Trophoblast cell (in vitro differentiated cells and primary cell): ENCODE results near the gene LZTFL1.

Experiments used
- DNase-seq, 2 donors: peaks; one replicate each; pipeline ENCODE4 v3.0.0-alpha.2; 2016
- H2AFZ ChIP-seq: 2 replicates; pipeline ENCODE4 v1.6.1; 2013; ENCODE audit warnings: low read length, moderate library complexity, mild to moderate bottlenecking; ENCODE audit not compliant: insufficient read depth, poor library complexity
- H2AK5ac ChIP-seq: 2 replicates; pipeline ENCODE4 v1.6.1; 2013; ENCODE audit warnings: mild to moderate bottlenecking, low read length
- H2BK120ac ChIP-seq: 2 replicates; pipeline ENCODE4 v1.6.1; 2013; ENCODE audit warnings: low read length, mild to moderate bottlenecking, moderate library complexity; ENCODE audit not compliant: insufficient read depth, poor library complexity
- H2BK12ac ChIP-seq: 2 replicates; pipeline ENCODE4 v1.6.1; 2013; ENCODE audit warnings: mild to moderate bottlenecking, low read length, moderate library complexity
- H2BK5ac ChIP-seq: 2 replicates; pipeline ENCODE4 v1.6.1; 2013; ENCODE audit warnings: low read length, low read depth, moderate library complexity, mild to moderate bottlenecking; ENCODE audit not compliant: poor library complexity
- H3K14ac ChIP-seq: 2 replicates; pipeline ENCODE4 v1.6.1; 2013; ENCODE audit warnings: mild to moderate bottlenecking, low read length
- H3K18ac ChIP-seq: 2 replicates; pipeline ENCODE4 v1.6.1; 2013; ENCODE audit warnings: mild to moderate bottlenecking, low read length
- H3K23ac ChIP-seq: 2 replicates; pipeline ENCODE4 v1.6.1; 2013; ENCODE audit warnings: low read length
- H3K27ac ChIP-seq: 2 replicates; pipeline ENCODE4 v1.5.1; 2013; ENCODE audit warnings: low read depth, mild to moderate bottlenecking, inconsistent platforms, low read length, moderate library complexity
- H3K27me3 ChIP-seq: 2 replicates; pipeline ENCODE4 v1.6.1; 2013; ENCODE audit warnings: inconsistent platforms, mild to moderate bottlenecking, low read length, moderate library complexity; ENCODE audit not compliant: insufficient read depth
- H3K36me3 ChIP-seq, 2 experiments: 1 replicate in 1 of 2; 2 replicates in 1 of 2; pipeline ENCODE4 v1.6.1; 2013; ENCODE audit warnings: low read length in 2 of 2, mild to moderate bottlenecking in 2 of 2, moderate library complexity in 1 of 2; ENCODE audit not compliant: insufficient read depth in 2 of 2, control insufficient read depth in 1 of 2
- H3K4ac ChIP-seq: 2 replicates; pipeline ENCODE4 v1.6.1; 2013; ENCODE audit warnings: low read depth, mild to moderate bottlenecking, low read length, moderate library complexity
- H3K4me1 ChIP-seq, 2 experiments: 1 replicate in 1 of 2; 2 replicates in 1 of 2; pipeline ENCODE4 v1.6.1; 2013; ENCODE audit warnings: low read length in 2 of 2, mild to moderate bottlenecking in 2 of 2, moderate library complexity in 1 of 2; ENCODE audit not compliant: insufficient read depth in 2 of 2, control insufficient read depth in 1 of 2
- H3K4me2 ChIP-seq: 2 replicates; pipeline ENCODE4 v1.6.1; 2013; ENCODE audit warnings: inconsistent platforms, mild to moderate bottlenecking, low read length, moderate library complexity
- H3K4me3 ChIP-seq: 2 replicates; pipeline ENCODE4 v1.5.1; 2013; ENCODE audit warnings: mild to moderate bottlenecking, low read depth, low read length, inconsistent platforms
- H3K79me1 ChIP-seq: one replicate; pipeline ENCODE4 v1.6.1; 2013; ENCODE audit warnings: low read length
- H3K79me2 ChIP-seq: 2 replicates; pipeline ENCODE4 v1.6.1; 2013; ENCODE audit warnings: low read length, mild to moderate bottlenecking; ENCODE audit not compliant: control insufficient read depth, insufficient read depth, poor library complexity
- H3K9ac ChIP-seq: 2 replicates; pipeline ENCODE4 v1.6.1; 2013; ENCODE audit warnings: mild to moderate bottlenecking, low read length
- H3K9me3 ChIP-seq: 2 replicates; pipeline ENCODE4 v1.6.1; 2013; ENCODE audit warnings: low read depth, mild to moderate bottlenecking, control low read depth, inconsistent platforms, low read length; ENCODE audit not compliant: insufficient read depth
- H4K12ac ChIP-seq: 2 replicates; pipeline ENCODE4 v1.6.1; 2013; ENCODE audit warnings: low read depth, mild to moderate bottlenecking, low read length, moderate library complexity
- H4K8ac ChIP-seq: 2 replicates; pipeline ENCODE4 v1.6.1; 2013; ENCODE audit warnings: low read depth, mild to moderate bottlenecking, low read length, moderate library complexity
- H4K91ac ChIP-seq: one replicate; pipeline ENCODE4 v1.6.1; 2013; ENCODE audit warnings: low read depth, mild to moderate bottlenecking, low read length, moderate library complexity
- WGBS: extraction: QIAGEN DNeasy Blood & Tissue Kit; methylation state at CpG from one replicate; pipeline ENCODE4 v1.1.7; 2013; ENCODE audit warnings: missing lambda C conversion rate; ENCODE audit not compliant: insufficient read length, insufficient coverage; ENCODE audit errors: extremely low coverage; 5-methylcytosine and 5-hydroxymethylcytosine counted together

Gene LZTFL1

GRCh38 chr3:45873036-45873435, 31.1 kb upstream of the LZTFL1 start:
- Histone ChIP-seq H4K8ac (no peak overlapping the region), H3K9ac (no peak overlapping the region), H3K14ac (no peak overlapping the region), H2AFZ (no peak overlapping the region), H2AK5ac (no peak overlapping the region), H2BK12ac (no peak overlapping the region), H3K4ac (no peak overlapping the region), H2BK5ac (no peak overlapping the region), H3K4me3 (no peak overlapping the region), H3K79me2 (no peaks in the 10 kb centered on the region), H4K12ac (no peak overlapping the region), H4K91ac (no peak overlapping the region), H3K4me1 (no peaks in the 10 kb centered on the region), H2BK120ac (no peak overlapping the region), H3K18ac (no peak overlapping the region), H3K27me3 (no peaks in the 10 kb centered on the region), H3K9me3 (no peaks in the 10 kb centered on the region), H3K23ac (no peak overlapping the region), H3K4me2 (no peak overlapping the region), H3K79me1 (no peaks in the 10 kb centered on the region), H3K27ac (no peak overlapping the region), H3K36me3 (no peaks in the 10 kb centered on the region)
- DNase-seq = no peak

GRCh38 chr3:45872569-45872968, 30.6 kb upstream of the LZTFL1 start:
- H2BK120ac ChIP-seq = no peak overlapping the region

GRCh38 chr3:45871780-45872179, 29.9 kb upstream of the LZTFL1 start:
- no peak overlapping the region for H3K4me2 ChIP-seq
- no peaks in the 10 kb centered on the region for H3K79me2 ChIP-seq
- H3K36me3 ChIP-seq = no peaks in the 10 kb centered on the region
- no peak overlapping the region for H2BK120ac ChIP-seq
- no peak overlapping the region for H3K23ac ChIP-seq
- H3K4ac ChIP-seq = no peak overlapping the region
- H2AFZ ChIP-seq = no peak overlapping the region
- H3K9ac ChIP-seq = no peak overlapping the region
- H3K9me3 ChIP-seq = no peaks in the 10 kb centered on the region
- no peak overlapping the region for H3K4me3 ChIP-seq
- no peak for DNase-seq
- H4K12ac ChIP-seq = no peak overlapping the region
- no peak overlapping the region for H2BK12ac ChIP-seq
- H3K79me1 ChIP-seq = no peaks in the 10 kb centered on the region
- no peak overlapping the region for H2BK5ac ChIP-seq
- H3K14ac ChIP-seq = no peak overlapping the region
- no peaks in the 10 kb centered on the region for H3K4me1 ChIP-seq
- no peak overlapping the region for H4K91ac ChIP-seq
- H3K18ac ChIP-seq = no peak overlapping the region
- H3K27ac ChIP-seq = no peak overlapping the region
- no CpG with 5 or more reads among the region's 6 CpGs for WGBS
- H2AK5ac ChIP-seq = no peak overlapping the region
- H4K8ac ChIP-seq = no peak overlapping the region
- no peaks in the 10 kb centered on the region for H3K27me3 ChIP-seq

More at GRCh38 chr3:45872569-45872968, 30.6 kb upstream of the LZTFL1 start:
- Histone ChIP-seq H4K12ac (no peak overlapping the region), H3K4me2 (no peak overlapping the region), H3K36me3 (no peaks in the 10 kb centered on the region), H3K4ac (no peak overlapping the region), H3K27ac (no peak overlapping the region), H3K4me3 (no peak overlapping the region), H3K14ac (no peak overlapping the region), H3K79me1 (no peaks in the 10 kb centered on the region), H2BK12ac (no peak overlapping the region), H3K18ac (no peak overlapping the region), H3K9me3 (no peaks in the 10 kb centered on the region), H3K79me2 (no peaks in the 10 kb centered on the region), H2BK5ac (no peak overlapping the region), H3K9ac (no peak overlapping the region), H3K27me3 (no peaks in the 10 kb centered on the region), H3K4me1 (no peaks in the 10 kb centered on the region), H3K23ac (no peak overlapping the region), H4K91ac (no peak overlapping the region), H4K8ac (no peak overlapping the region), H2AFZ (no peak overlapping the region), H2AK5ac (no peak overlapping the region)
- WGBS = no CpG with 5 or more reads among the region's 2 CpGs
- DNase-seq = no peak

GRCh38 chr3:45870099-45870498, 28.2 kb upstream of the LZTFL1 start:
- Histone ChIP-seq H3K9ac (no peak overlapping the region), H3K23ac (no peak overlapping the region), H3K14ac (no peak overlapping the region), H3K27me3 (no peaks in the 10 kb centered on the region), H3K4me2 (no peak overlapping the region), H2BK120ac (no peak overlapping the region), H3K27ac (no peak overlapping the region), H3K79me2 (no peaks in the 10 kb centered on the region), H2BK12ac (no peak overlapping the region), H4K8ac (no peak overlapping the region), H3K4ac (no peak overlapping the region), H2AFZ (no peak overlapping the region), H3K4me3 (no peak overlapping the region), H3K9me3 (no peaks in the 10 kb centered on the region), H3K79me1 (no peaks in the 10 kb centered on the region), H2BK5ac (no peak overlapping the region), H3K36me3 (no peaks in the 10 kb centered on the region), H4K12ac (no peak overlapping the region), H3K18ac (no peak overlapping the region), H3K4me1 (no peaks in the 10 kb centered on the region), H2AK5ac (no peak overlapping the region), H4K91ac (no peak overlapping the region)
- DNase-seq = no peak
- WGBS = no CpG with 5 or more reads among the region's 4 CpGs
